GM18867 (cell line): ENCODE measurements around the gene ARL5C.
"Not testable (repeated sequence)": the region's sequence is repeated elsewhere in the genome, so short reads cannot be mapped to it uniquely, and the experiment has no call there.

ENCODE experiments used
- ATAC-seq: cut with Tn5 transposase; IDR thresholded peaks from one replicate; pipeline ENCODE4 v1.9.1; 2021; ENCODE audit warnings: mild to moderate bottlenecking, moderate library complexity; ENCODE audit not compliant: unreplicated experiment

Gene ARL5C

GRCh38 chr17:39143552-39144093 is 22.3 kb downstream of the ARL5C start:
- ATAC-seq, result no peak

- no peak for ATAC-seq
Measured at GRCh38 chr17:39141915-39142664, 23.9 kb downstream of the ARL5C start.

- no peak for ATAC-seq
Measured at GRCh38 chr17:39141294-39141693, 24.7 kb downstream of the ARL5C start.

- no peak for ATAC-seq
Measured at GRCh38 chr17:39139561-39139960, 26.4 kb downstream of the ARL5C start.

- no peak for ATAC-seq
Measured at GRCh38 chr17:39139161-39139511, 26.8 kb downstream of the ARL5C start.

GRCh38 chr17:39138431-39139160 is 27.4 kb downstream of the ARL5C start:
- ATAC-seq, result no peak

GRCh38 chr17:39134878-39135277 is 31.1 kb downstream of the ARL5C start:
- ATAC-seq, result no peak

- ATAC-seq, result no peak
Measured at GRCh38 chr17:39132192-39132610, 33.8 kb downstream of the ARL5C start.

GRCh38 chr17:39131616-39132015 is 34.3 kb downstream of the ARL5C start:
- ATAC-seq, result no peak

GRCh38 chr17:39130205-39130604 is 35.8 kb downstream of the ARL5C start:
- ATAC-seq, result no peak

- ATAC-seq, result not testable (repeated sequence)
Measured at GRCh38 chr17:39129544-39129943, 36.4 kb downstream of the ARL5C start.

- ATAC-seq, result no peak
Measured at GRCh38 chr17:39126436-39126835, 39.5 kb downstream of the ARL5C start.

GRCh38 chr17:39125143-39125875 is 40.7 kb downstream of the ARL5C start:
- ATAC-seq, result no peak

GRCh38 chr17:39123627-39124026 is 42.3 kb downstream of the ARL5C start:
- no peak for ATAC-seq

- no peak for ATAC-seq
Measured at GRCh38 chr17:39122991-39123390, 43.0 kb downstream of the ARL5C start.

GRCh38 chr17:39121919-39122318 is 44.0 kb downstream of the ARL5C start:
- ATAC-seq, result not testable (repeated sequence)

- no peak for ATAC-seq
Measured at GRCh38 chr17:39118674-39119419, 47.1 kb downstream of the ARL5C start.

GRCh38 chr17:39116224-39116623 is 49.7 kb downstream of the ARL5C start:
- ATAC-seq, result no peak

- ATAC-seq, result no peak
Measured at GRCh38 chr17:39115135-39115534, 50.8 kb downstream of the ARL5C start.

- ATAC-seq, result no peak
Measured at GRCh38 chr17:39114723-39115122, 51.2 kb downstream of the ARL5C start.

- no peak for ATAC-seq
Measured at GRCh38 chr17:39113871-39114270, 52.1 kb downstream of the ARL5C start.
